Transverse colon (tissue), 4 donors: ENCODE data around the gene PDK2.

Source experiments
- CTCF ChIP-seq, 5 experiments: fragments of 200-600 bp in 3 of 5; fragments of 450-650 bp in 2 of 5; sonication (generic) in 3 of 5; IDR thresholded peaks; 1 replicate in 2 of 5; 2 replicates in 3 of 5; pipeline ENCODE4 v1.5.1; 2016 to 2017; ENCODE audit warnings: antibody characterized with exemption in 5 of 5, inconsistent platforms in 3 of 5, mild to moderate bottlenecking in 2 of 5, moderate library complexity in 1 of 5
- EP300 ChIP-seq: sonication (generic); formaldehyde crosslinking; IDR thresholded peaks from one replicate; pipeline ENCODE4 v1.6.1; 2017; ENCODE audit warnings: antibody characterized with exemption, low read depth
- POLR2A ChIP-seq: fragments of 450-650 bp; IDR thresholded peaks from one replicate; pipeline ENCODE4 v1.6.1; 2016; ENCODE audit warnings: antibody characterized with exemption, mild to moderate bottlenecking, moderate library complexity
- POLR2AphosphoS5 ChIP-seq, 3 donors: sonication (generic); formaldehyde crosslinking; IDR thresholded peaks; one replicate each; pipeline ENCODE4 v1.6.1; 2016; ENCODE audit warnings: antibody characterized with exemption in 3 of 3

GRCh38 chr17:50127697-50128361 lies 32.7 kb downstream of the PDK2 start:
- TF ChIP-seq POLR2A (no peak), CTCF (IDR thresholded peaks at IDR 0.05) (no peak), POLR2AphosphoS5 (IDR thresholded peaks at IDR 0.05) (no peak), EP300 (no peak)
